HL-60 (cell line): ENCODE data around the gene CAMK1D.

Experiments used
- GABPA ChIP-seq: IDR thresholded peaks from 2 replicates; pipeline ENCODE4 v1.6.1; 2012; ENCODE audit warnings: low read depth
- POLR2AphosphoS5 ChIP-seq: IDR thresholded peaks from 2 replicates; pipeline ENCODE4 v1.6.1; 2012; ENCODE audit warnings: low read depth
- REST ChIP-seq: IDR thresholded peaks from 2 replicates; pipeline ENCODE4 v1.6.1; 2012; ENCODE audit warnings: low read depth; ENCODE audit not compliant: insufficient replicate concordance
- SPI1 ChIP-seq: IDR thresholded peaks from 2 replicates; pipeline ENCODE4 v1.6.1; 2012; ENCODE audit warnings: low read depth, mild to moderate bottlenecking, borderline replicate concordance
- TF ChIP-seq, protein P1 (sequence below): IDR thresholded peaks from one replicate; pipeline ENCODE4 v1.5.1; 2011; ENCODE audit warnings: low read length, control low read depth, inconsistent platforms; ENCODE audit not compliant: insufficient read depth

GRCh38 chr10:12479924-12480323 lies 130.6 kb downstream of the CAMK1D start:
- TF ChIP-seq GABPA: no peak
- TF ChIP-seq, protein P1, sequence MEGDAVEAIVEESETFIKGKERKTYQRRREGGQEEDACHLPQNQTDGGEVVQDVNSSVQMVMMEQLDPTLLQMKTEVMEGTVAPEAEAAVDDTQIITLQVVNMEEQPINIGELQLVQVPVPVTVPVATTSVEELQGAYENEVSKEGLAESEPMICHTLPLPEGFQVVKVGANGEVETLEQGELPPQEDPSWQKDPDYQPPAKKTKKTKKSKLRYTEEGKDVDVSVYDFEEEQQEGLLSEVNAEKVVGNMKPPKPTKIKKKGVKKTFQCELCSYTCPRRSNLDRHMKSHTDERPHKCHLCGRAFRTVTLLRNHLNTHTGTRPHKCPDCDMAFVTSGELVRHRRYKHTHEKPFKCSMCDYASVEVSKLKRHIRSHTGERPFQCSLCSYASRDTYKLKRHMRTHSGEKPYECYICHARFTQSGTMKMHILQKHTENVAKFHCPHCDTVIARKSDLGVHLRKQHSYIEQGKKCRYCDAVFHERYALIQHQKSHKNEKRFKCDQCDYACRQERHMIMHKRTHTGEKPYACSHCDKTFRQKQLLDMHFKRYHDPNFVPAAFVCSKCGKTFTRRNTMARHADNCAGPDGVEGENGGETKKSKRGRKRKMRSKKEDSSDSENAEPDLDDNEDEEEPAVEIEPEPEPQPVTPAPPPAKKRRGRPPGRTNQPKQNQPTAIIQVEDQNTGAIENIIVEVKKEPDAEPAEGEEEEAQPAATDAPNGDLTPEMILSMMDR: no peak
- TF ChIP-seq POLR2AphosphoS5: no peak
- TF ChIP-seq REST: no peak
- no peak for TF ChIP-seq SPI1
